Upper lobe of left lung (tissue), 6 donors: ENCODE data around the gene SMIM36. TPM values are rescaled to one million over a fixed set of nuclear protein-coding genes. Genes with fewer than 3 reads are reported as not detected.

ENCODE experiments used
- ATAC-seq, 2 donors: fragments of 200-7000 bp; cut with Tn5 transposase; one replicate each; pipeline ENCODE4 v1.9.1; 2022; ENCODE audit warnings: mild to moderate bottlenecking in 2 of 2, moderate library complexity in 2 of 2; ENCODE audit not compliant: low FRiP score in 2 of 2
- DNase-seq, 2 donors: peaks; one replicate each; pipeline ENCODE4 v3.0.0-alpha.2; 2019 to 2020
- H3K27ac ChIP-seq, 4 donors: fragments of 200-600 bp; sonication (generic); one replicate each; pipeline ENCODE4 v1.5.1; 2016 to 2019
- H3K27me3 ChIP-seq, 4 donors: fragments of 200-600 bp; sonication (generic); one replicate each; pipeline ENCODE4 v1.5.1; 2017 to 2019
- H3K36me3 ChIP-seq, 4 donors: fragments of 200-600 bp; sonication (generic); one replicate each; pipeline ENCODE4 v1.5.1; 2016 to 2019
- H3K4me1 ChIP-seq, 4 donors: fragments of 200-600 bp; sonication (generic); one replicate each; pipeline ENCODE4 v1.5.1; 2018 to 2019
- H3K4me3 ChIP-seq, 4 donors: fragments of 200-600 bp; sonication (generic); one replicate each; pipeline ENCODE4 v1.5.1; 2017 to 2019; ENCODE audit warnings: mild to moderate bottlenecking in 2 of 4, moderate library complexity in 1 of 4
- H3K9me3 ChIP-seq, 4 donors: fragments of 200-600 bp; sonication (generic); one replicate each; pipeline ENCODE4 v1.5.1; 2018 to 2019
- CTCF ChIP-seq, 6 experiments: fragments of 450-650 bp in 4 of 6; fragments of 200-600 bp in 2 of 6; sonication (generic) in 2 of 6; IDR thresholded peaks; one replicate each; pipeline ENCODE4 v1.5.1; 2016 to 2019; ENCODE audit warnings: antibody characterized with exemption in 6 of 6
- EP300 ChIP-seq, 4 donors: sonication (generic); formaldehyde crosslinking; IDR thresholded peaks; one replicate each; pipeline ENCODE4 v1.5.1; 2017; ENCODE audit warnings: antibody characterized with exemption in 4 of 4, control low read depth in 2 of 4
- POLR2A ChIP-seq, 4 donors: fragments of 450-650 bp; IDR thresholded peaks; one replicate each; pipeline ENCODE4 v1.5.1; 2016 to 2017; ENCODE audit warnings: antibody characterized with exemption in 4 of 4, mild to moderate bottlenecking in 2 of 4
- POLR2AphosphoS5 ChIP-seq, 2 donors: sonication (generic); formaldehyde crosslinking; IDR thresholded peaks; one replicate each; pipeline ENCODE4 v1.5.1; 2017; ENCODE audit warnings: antibody characterized with exemption in 2 of 2
- WGBS, 2 donors: methylation state at CpG; one replicate each; pipeline ENCODE4 v1.1.5; 2017 to 2018; 5-methylcytosine and 5-hydroxymethylcytosine counted together
- total RNA-seq, 6 donors: library from RNA; depleted of rRNA in 4 of 6; stranded (reverse); fragments of >200 nt in 4 of 6; gene quantifications; one replicate each; pipeline versions ENCODE4 v1.1.0 to v1.2.1, GENCODE V29; 2016 to 2021
- donor health status: DM: no; HTN: no; CAD: no; lungs with moderate emphysema.
- donor health status: DM: no; HTN: yes; CAD: no; lungs with severe emphysema.

Gene SMIM36
- total RNA-seq, 6 donors from 2014 or later = not detected

GRCh38 chr17:55437159-55437605, 74.1 kb downstream of the SMIM36 start:
- no peak for DNase-seq
- Histone ChIP-seq H3K4me1 (peaks cover 0 to 8% (median 6%) of the 10 kb centered on the region in 4 donors), H3K9me3 (no peaks in the 10 kb centered on the region), H3K4me3 (no peak overlapping the region), H3K27ac (peak overlapping the region in 1 of 4 donors; percentile 53), H3K36me3 (no peaks in the 10 kb centered on the region), H3K27me3 (no peaks in the 10 kb centered on the region)
- peak in 1 of 2 donors; percentile 66 for ATAC-seq
- WGBS, 2 donors = 24 to 43% methylated on average over 5 of the region's 5 CpGs
- no peak for TF ChIP-seq POLR2A (IDR thresholded peaks at IDR 0.05)
- TF ChIP-seq POLR2AphosphoS5 (IDR thresholded peaks at IDR 0.05) = no peak
- no peak for TF ChIP-seq EP300 (IDR thresholded peaks at IDR 0.05)
- TF ChIP-seq CTCF (IDR thresholded peaks at IDR 0.05) = no peak

- no peak for TF ChIP-seq CTCF (IDR thresholded peaks at IDR 0.05)
- TF ChIP-seq POLR2AphosphoS5 (IDR thresholded peaks at IDR 0.05) = no peak
- no peak for TF ChIP-seq POLR2A (IDR thresholded peaks at IDR 0.05)
- no peak for TF ChIP-seq EP300 (IDR thresholded peaks at IDR 0.05)
- no peaks in the 10 kb centered on the region for H3K27me3 ChIP-seq
- peaks cover 0 to 8% (median 6%) of the 10 kb centered on the region in 4 donors for H3K4me1 ChIP-seq
- 91 to 94% methylated on average over 4 of the region's 4 CpGs for WGBS, 2 donors
- DNase-seq (no peak), ATAC-seq (no peak)
- H3K4me3 ChIP-seq = no peak overlapping the region
- H3K9me3 ChIP-seq = no peaks in the 10 kb centered on the region
- no peak overlapping the region for H3K27ac ChIP-seq
- H3K36me3 ChIP-seq = no peaks in the 10 kb centered on the region
Observed at GRCh38 chr17:55436224-55437158, 74.8 kb downstream of the SMIM36 start.

GRCh38 chr17:55435408-55435807, 75.8 kb downstream of the SMIM36 start:
- Histone ChIP-seq H3K27ac (no peak overlapping the region), H3K4me3 (no peak overlapping the region), H3K9me3 (no peaks in the 10 kb centered on the region), H3K4me1 (peaks cover 0 to 8% (median 6%) of the 10 kb centered on the region in 4 donors), H3K27me3 (no peaks in the 10 kb centered on the region), H3K36me3 (no peaks in the 10 kb centered on the region)
- TF ChIP-seq POLR2A (IDR thresholded peaks at IDR 0.05) (no peak), CTCF (IDR thresholded peaks at IDR 0.05) (no peak), POLR2AphosphoS5 (IDR thresholded peaks at IDR 0.05) (no peak), EP300 (IDR thresholded peaks at IDR 0.05) (no peak)
- ATAC-seq (no peak), DNase-seq (no peak)
- WGBS, 2 donors = 72 to 94% methylated on average over 4 of the region's 4 CpGs

GRCh38 chr17:55434721-55435120, 76.5 kb downstream of the SMIM36 start:
- ATAC-seq = no peak
- TF ChIP-seq EP300 (IDR thresholded peaks at IDR 0.05) (no peak), POLR2AphosphoS5 (IDR thresholded peaks at IDR 0.05) (no peak), POLR2A (IDR thresholded peaks at IDR 0.05) (no peak), CTCF (IDR thresholded peaks at IDR 0.05) (no peak)
- H3K36me3 ChIP-seq = no peaks in the 10 kb centered on the region
- no peak overlapping the region for H3K4me3 ChIP-seq
- DNase-seq = no peak
- no peaks in the 10 kb centered on the region for H3K9me3 ChIP-seq
- H3K4me1 ChIP-seq = peaks cover 0 to 8% (median 6%) of the 10 kb centered on the region in 4 donors
- no peak overlapping the region for H3K27ac ChIP-seq
- H3K27me3 ChIP-seq = no peaks in the 10 kb centered on the region
- 73 to 92% methylated on average over 1 of the region's 1 CpG for WGBS, 2 donors
